ENCODE data around the gene SPX. TPM values are rescaled to one million over a fixed set of nuclear protein-coding genes. Genes with fewer than 3 reads are reported as not detected.

SPX gene
- total and polyA plus RNA-seq, 4 donors = 0.25 to 3.7 (median 0.76) TPM

DNA sequence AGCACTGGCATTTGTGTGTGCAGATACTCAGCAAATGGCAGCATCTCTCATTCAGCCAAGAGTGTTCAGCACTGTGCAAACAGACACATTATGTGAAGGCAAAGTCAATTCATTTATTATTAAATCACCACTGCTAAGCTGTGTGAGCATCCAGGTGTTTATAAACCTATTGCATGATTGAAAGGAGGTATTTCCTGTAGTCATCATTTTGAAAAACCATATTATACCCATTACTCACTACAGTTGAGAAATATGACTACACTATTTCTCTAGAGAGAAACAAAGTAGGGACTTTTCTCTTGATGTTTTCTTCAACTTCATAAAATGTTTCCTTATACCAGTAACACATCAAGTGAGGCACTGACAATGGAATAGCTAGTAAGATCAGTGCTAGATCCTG lies 13.7 kb downstream of the SPX start:
- H3K4me3 ChIP-seq (ENCODE audit: low read depth in 1 of 3, low read length in 3 of 3) = no peak overlapping the region
- H3K9ac ChIP-seq (ENCODE audit: low read depth in 1 of 2, low read length in 2 of 2) = no peak overlapping the region
- no peaks in the 10 kb centered on the region for H3K4me1 ChIP-seq (ENCODE audit: control insufficient read depth in 4 of 4, insufficient read depth in 4 of 4, low read length in 3 of 4)
- DNase-seq (ENCODE audit: low spot score) = no peak
- TF ChIP-seq TAF1 (conservative IDR thresholded peaks at IDR 0.05) (no peak), HNF4A (conservative IDR thresholded peaks at IDR 0.05) (no peak), GABPA (IDR thresholded peaks at IDR 0.05 in 1 of 2, conservative IDR thresholded peaks at IDR 0.05 in 1 of 2) (no peak), EGR1 (IDR thresholded peaks at IDR 0.05; ENCODE audit: low read depth in 2 of 2) (no peak), RAD21 (IDR thresholded peaks at IDR 0.05) (no peak), HNF4G (IDR thresholded peaks at IDR 0.05) (no peak), FOXA2 (IDR thresholded peaks at IDR 0.05) (no peak), NR2F2 (IDR thresholded peaks at IDR 0.05) (no peak), JUND (IDR thresholded peaks at IDR 0.05) (no peak)
- TF ChIP-seq, protein P1, sequence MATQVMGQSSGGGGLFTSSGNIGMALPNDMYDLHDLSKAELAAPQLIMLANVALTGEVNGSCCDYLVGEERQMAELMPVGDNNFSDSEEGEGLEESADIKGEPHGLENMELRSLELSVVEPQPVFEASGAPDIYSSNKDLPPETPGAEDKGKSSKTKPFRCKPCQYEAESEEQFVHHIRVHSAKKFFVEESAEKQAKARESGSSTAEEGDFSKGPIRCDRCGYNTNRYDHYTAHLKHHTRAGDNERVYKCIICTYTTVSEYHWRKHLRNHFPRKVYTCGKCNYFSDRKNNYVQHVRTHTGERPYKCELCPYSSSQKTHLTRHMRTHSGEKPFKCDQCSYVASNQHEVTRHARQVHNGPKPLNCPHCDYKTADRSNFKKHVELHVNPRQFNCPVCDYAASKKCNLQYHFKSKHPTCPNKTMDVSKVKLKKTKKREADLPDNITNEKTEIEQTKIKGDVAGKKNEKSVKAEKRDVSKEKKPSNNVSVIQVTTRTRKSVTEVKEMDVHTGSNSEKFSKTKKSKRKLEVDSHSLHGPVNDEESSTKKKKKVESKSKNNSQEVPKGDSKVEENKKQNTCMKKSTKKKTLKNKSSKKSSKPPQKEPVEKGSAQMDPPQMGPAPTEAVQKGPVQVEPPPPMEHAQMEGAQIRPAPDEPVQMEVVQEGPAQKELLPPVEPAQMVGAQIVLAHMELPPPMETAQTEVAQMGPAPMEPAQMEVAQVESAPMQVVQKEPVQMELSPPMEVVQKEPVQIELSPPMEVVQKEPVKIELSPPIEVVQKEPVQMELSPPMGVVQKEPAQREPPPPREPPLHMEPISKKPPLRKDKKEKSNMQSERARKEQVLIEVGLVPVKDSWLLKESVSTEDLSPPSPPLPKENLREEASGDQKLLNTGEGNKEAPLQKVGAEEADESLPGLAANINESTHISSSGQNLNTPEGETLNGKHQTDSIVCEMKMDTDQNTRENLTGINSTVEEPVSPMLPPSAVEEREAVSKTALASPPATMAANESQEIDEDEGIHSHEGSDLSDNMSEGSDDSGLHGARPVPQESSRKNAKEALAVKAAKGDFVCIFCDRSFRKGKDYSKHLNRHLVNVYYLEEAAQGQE (IDR thresholded peaks at IDR 0.05) = no peak
- TF ChIP-seq, protein P2, sequence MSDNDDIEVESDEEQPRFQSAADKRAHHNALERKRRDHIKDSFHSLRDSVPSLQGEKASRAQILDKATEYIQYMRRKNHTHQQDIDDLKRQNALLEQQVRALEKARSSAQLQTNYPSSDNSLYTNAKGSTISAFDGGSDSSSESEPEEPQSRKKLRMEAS (IDR thresholded peaks at IDR 0.05) = no peak
- TF ChIP-seq, protein P3, sequence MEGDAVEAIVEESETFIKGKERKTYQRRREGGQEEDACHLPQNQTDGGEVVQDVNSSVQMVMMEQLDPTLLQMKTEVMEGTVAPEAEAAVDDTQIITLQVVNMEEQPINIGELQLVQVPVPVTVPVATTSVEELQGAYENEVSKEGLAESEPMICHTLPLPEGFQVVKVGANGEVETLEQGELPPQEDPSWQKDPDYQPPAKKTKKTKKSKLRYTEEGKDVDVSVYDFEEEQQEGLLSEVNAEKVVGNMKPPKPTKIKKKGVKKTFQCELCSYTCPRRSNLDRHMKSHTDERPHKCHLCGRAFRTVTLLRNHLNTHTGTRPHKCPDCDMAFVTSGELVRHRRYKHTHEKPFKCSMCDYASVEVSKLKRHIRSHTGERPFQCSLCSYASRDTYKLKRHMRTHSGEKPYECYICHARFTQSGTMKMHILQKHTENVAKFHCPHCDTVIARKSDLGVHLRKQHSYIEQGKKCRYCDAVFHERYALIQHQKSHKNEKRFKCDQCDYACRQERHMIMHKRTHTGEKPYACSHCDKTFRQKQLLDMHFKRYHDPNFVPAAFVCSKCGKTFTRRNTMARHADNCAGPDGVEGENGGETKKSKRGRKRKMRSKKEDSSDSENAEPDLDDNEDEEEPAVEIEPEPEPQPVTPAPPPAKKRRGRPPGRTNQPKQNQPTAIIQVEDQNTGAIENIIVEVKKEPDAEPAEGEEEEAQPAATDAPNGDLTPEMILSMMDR (IDR thresholded peaks at IDR 0.05; ENCODE audit: low read depth, low read length, missing input control) = no peak
- TF ChIP-seq, protein P4, sequence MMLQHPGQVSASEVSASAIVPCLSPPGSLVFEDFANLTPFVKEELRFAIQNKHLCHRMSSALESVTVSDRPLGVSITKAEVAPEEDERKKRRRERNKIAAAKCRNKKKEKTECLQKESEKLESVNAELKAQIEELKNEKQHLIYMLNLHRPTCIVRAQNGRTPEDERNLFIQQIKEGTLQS (IDR thresholded peaks at IDR 0.05) = no peak
- H3K27ac ChIP-seq (ENCODE audit: low read depth in 1 of 2, low read length in 2 of 2) = no peak overlapping the region
- H3K36me3 ChIP-seq (ENCODE audit: control insufficient read depth in 4 of 4, insufficient read depth in 3 of 4, low read depth in 1 of 4, low read length in 3 of 4) = peaks cover 0 to 43% (median 29%) of the 10 kb centered on the region in 4 donors
- no peaks in the 10 kb centered on the region for H3K9me3 ChIP-seq (ENCODE audit: control insufficient read depth in 4 of 4, low read length in 3 of 4)
- no peaks in the 10 kb centered on the region for H3K27me3 ChIP-seq (ENCODE audit: control insufficient read depth in 4 of 4, insufficient read depth in 4 of 4, low read length in 3 of 4)

DNA sequence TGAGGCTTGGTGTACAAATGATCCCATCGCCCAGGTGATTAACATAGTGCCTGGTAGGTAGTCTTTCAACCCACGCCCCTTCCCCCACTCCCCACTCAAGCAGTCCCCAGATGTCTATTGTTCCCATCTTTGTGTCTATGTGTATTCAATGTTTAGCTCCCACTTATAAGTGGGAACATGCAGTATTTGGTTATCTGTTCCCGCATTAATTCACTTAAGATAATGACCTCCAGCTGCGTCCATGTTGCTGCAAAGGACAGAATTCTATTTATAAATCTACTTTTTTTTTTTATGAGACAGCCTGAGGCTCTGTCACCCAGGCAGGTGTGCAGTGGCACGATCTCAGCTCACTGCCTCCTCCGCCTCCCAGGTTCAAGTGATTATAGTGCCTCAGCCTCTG lies 15.7 kb downstream of the SPX start:
- 93% methylated on average over 6 of the region's 6 CpGs for WGBS
- TF ChIP-seq JUND (IDR thresholded peaks at IDR 0.05) (no peak), HNF4A (conservative IDR thresholded peaks at IDR 0.05) (no peak), YY1 (IDR thresholded peaks at IDR 0.05) (no peak), HNF4G (IDR thresholded peaks at IDR 0.05) (no peak), SP1 (IDR thresholded peaks at IDR 0.05) (no peak), RAD21 (IDR thresholded peaks at IDR 0.05) (no peak), FOXA1 (IDR thresholded peaks at IDR 0.05) (no peak), RXRA (IDR thresholded peaks at IDR 0.05) (no peak), TAF1 (conservative IDR thresholded peaks at IDR 0.05) (no peak), EGR1 (IDR thresholded peaks at IDR 0.05; ENCODE audit: low read depth in 2 of 2) (no peak)
- TF ChIP-seq, protein P1 (IDR thresholded peaks at IDR 0.05) = no peak
- TF ChIP-seq, protein P5, sequence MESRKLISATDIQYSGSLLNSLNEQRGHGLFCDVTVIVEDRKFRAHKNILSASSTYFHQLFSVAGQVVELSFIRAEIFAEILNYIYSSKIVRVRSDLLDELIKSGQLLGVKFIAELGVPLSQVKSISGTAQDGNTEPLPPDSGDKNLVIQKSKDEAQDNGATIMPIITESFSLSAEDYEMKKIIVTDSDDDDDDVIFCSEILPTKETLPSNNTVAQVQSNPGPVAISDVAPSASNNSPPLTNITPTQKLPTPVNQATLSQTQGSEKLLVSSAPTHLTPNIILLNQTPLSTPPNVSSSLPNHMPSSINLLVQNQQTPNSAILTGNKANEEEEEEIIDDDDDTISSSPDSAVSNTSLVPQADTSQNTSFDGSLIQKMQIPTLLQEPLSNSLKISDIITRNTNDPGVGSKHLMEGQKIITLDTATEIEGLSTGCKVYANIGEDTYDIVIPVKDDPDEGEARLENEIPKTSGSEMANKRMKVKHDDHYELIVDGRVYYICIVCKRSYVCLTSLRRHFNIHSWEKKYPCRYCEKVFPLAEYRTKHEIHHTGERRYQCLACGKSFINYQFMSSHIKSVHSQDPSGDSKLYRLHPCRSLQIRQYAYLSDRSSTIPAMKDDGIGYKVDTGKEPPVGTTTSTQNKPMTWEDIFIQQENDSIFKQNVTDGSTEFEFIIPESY (IDR thresholded peaks at IDR 0.05) = no peak
- TF ChIP-seq, protein P4 (IDR thresholded peaks at IDR 0.05) = no peak
- TF ChIP-seq, protein P3 (IDR thresholded peaks at IDR 0.05; ENCODE audit: low read depth, low read length, missing input control) = no peak

More for the DNA sequence above, 15.7 kb downstream of the SPX start:
- H3K27me3 ChIP-seq (ENCODE audit: control insufficient read depth in 4 of 4, insufficient read depth in 4 of 4, low read length in 3 of 4) = no peaks in the 10 kb centered on the region
- H3K36me3 ChIP-seq (ENCODE audit: control insufficient read depth in 4 of 4, insufficient read depth in 3 of 4, low read depth in 1 of 4, low read length in 3 of 4) = peaks cover 0 to 27% (median 22%) of the 10 kb centered on the region in 4 donors
- DNase-seq (ENCODE audit: low spot score) = no peak
- H3K4me1 ChIP-seq (ENCODE audit: control insufficient read depth in 4 of 4, insufficient read depth in 4 of 4, low read length in 3 of 4) = no peaks in the 10 kb centered on the region
- H3K4me3 ChIP-seq (ENCODE audit: low read depth in 1 of 3, low read length in 3 of 3) = no peak overlapping the region
- no peak overlapping the region for H3K9ac ChIP-seq (ENCODE audit: low read depth in 1 of 2, low read length in 2 of 2)
- H3K9me3 ChIP-seq (ENCODE audit: control insufficient read depth in 4 of 4, low read length in 3 of 4) = no peaks in the 10 kb centered on the region
- H3K27ac ChIP-seq (ENCODE audit: low read depth in 1 of 2, low read length in 2 of 2) = no peak overlapping the region
